Measurements from ENCODE around the gene PACS1. TPM values are rescaled to one million over a fixed set of nuclear protein-coding genes. Genes with fewer than 3 reads are reported as not detected.

PACS1 gene
- total RNA-seq, 1 experiment from 2014 or later, result 41.1 TPM

DNA sequence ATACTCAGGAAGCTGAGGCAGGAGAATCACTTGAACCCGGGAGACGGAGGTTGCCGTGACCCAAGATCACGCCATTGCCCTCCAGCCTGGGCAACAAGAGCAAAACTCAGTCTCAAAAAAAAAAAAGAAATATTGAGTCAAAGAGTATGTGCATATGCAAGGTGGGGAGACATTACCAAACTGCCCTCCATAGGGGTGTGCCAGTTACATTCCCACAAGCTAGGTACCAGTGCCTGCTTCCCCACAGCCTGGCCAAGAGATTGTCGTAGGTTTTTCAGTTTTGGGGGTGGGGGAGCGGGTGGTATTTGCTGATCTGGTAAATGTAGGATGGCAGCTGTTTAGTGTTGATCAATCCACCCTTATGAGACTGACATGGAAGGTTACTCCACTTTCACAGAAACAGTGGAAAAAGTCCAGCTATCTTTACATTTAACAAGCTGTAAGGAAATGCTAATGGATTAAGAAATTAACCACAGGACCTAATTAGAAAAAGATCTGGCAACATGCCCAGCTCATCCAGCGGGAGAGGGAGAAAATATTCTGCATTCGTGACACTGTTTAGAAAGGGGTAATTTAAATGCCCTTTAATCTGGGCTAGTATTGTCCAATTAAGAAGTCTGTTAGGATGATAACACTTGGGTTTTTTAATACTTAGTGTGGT is 89.4 kb downstream of the PACS1 start (continued):
- TF ChIP-seq ZNF274 (IDR thresholded peaks at IDR 0.05; ENCODE audit: low read depth, low read length) (no peak), SP1 (IDR thresholded peaks at IDR 0.05; ENCODE audit: low read depth) (no peak), SIN3A (IDR thresholded peaks at IDR 0.05; ENCODE audit: low read depth) (no peak), EZH2 (IDR thresholded peaks at IDR 0.05) (no peak), EZH2phosphoT487 (IDR thresholded peaks at IDR 0.05; ENCODE audit: borderline replicate concordance) (no peak)
- TF ChIP-seq, protein P1, sequence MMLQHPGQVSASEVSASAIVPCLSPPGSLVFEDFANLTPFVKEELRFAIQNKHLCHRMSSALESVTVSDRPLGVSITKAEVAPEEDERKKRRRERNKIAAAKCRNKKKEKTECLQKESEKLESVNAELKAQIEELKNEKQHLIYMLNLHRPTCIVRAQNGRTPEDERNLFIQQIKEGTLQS (IDR thresholded peaks at IDR 0.05), result no peak

DNA sequence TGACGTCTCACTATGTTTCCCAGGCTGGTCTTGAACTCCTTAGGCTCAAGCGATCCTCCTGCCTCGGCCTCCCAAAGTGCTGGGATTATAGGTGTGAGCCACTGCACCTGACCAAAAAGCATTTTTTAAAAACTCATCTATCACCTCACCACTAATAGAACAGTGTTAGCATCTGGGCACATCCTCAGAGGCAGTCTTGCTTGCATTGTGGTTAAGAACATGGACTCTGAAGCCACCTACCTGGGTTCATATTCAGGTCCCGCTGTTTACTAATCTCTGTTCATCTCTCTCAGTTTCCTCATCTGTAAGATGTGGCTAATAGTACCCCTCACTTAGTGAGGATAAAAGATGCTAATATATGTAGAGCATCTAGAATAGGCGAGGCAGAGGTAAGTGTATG is 90.6 kb downstream of the PACS1 start:
- no TSS peak for BruUV-seq (replicated peaks)
- Histone ChIP-seq H3K4me2 (ENCODE audit: low read length) (no peak overlapping the region), H3K9me3 (ENCODE audit: control insufficient read depth in 1 of 2, insufficient read depth in 1 of 2, low read depth in 1 of 2, low read length in 2 of 2) (no peaks in the 10 kb centered on the region), H3K27ac (ENCODE audit: low read depth, low read length) (no peak overlapping the region), H3K27me3 (ENCODE audit: insufficient read depth, low read length) (no peaks in the 10 kb centered on the region), H4K20me1 (ENCODE audit: insufficient read depth) (no peaks in the 10 kb centered on the region), H2AFZ (ENCODE audit: low read depth, low read length, poor library complexity, severe bottlenecking) (no peak overlapping the region), H3K4me3 (replicated peaks in 1 of 2; ENCODE audit: low read depth in 1 of 2, low read length in 2 of 2) (no peak overlapping the region), H3K9me2 (ENCODE audit: insufficient read depth) (no peaks in the 10 kb centered on the region), H3K4me1 (ENCODE audit: control insufficient read depth in 1 of 2, insufficient read depth in 2 of 2, low read length in 2 of 2) (peaks cover 0 to 6% of the 10 kb centered on the region in 2 experiments; a peak in 1 of 4 replicates), H3K9ac (ENCODE audit: low read length) (no peak overlapping the region), H3K36me3 (ENCODE audit: control insufficient read depth in 1 of 2, insufficient read depth in 2 of 2, low read length in 2 of 2) (no peaks in the 10 kb centered on the region), H3K79me2 (ENCODE audit: insufficient read depth, low read length) (no peaks in the 10 kb centered on the region)
- no peak for ATAC-seq
- ChIA-PET RAD21 (ENCODE audit: low non-redundant PET in 1 of 2, low total read pairs in 2 of 2, uncharacterized antibody in 2 of 2, unreplicated experiment in 2 of 2) (no interaction called here), POLR2A (no interaction called here), CTCF (no interaction called here)
- DNase-seq (ENCODE audit: low read depth, low spot score), result no peak
- TF ChIP-seq, protein P2, sequence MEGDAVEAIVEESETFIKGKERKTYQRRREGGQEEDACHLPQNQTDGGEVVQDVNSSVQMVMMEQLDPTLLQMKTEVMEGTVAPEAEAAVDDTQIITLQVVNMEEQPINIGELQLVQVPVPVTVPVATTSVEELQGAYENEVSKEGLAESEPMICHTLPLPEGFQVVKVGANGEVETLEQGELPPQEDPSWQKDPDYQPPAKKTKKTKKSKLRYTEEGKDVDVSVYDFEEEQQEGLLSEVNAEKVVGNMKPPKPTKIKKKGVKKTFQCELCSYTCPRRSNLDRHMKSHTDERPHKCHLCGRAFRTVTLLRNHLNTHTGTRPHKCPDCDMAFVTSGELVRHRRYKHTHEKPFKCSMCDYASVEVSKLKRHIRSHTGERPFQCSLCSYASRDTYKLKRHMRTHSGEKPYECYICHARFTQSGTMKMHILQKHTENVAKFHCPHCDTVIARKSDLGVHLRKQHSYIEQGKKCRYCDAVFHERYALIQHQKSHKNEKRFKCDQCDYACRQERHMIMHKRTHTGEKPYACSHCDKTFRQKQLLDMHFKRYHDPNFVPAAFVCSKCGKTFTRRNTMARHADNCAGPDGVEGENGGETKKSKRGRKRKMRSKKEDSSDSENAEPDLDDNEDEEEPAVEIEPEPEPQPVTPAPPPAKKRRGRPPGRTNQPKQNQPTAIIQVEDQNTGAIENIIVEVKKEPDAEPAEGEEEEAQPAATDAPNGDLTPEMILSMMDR (IDR thresholded peaks at IDR 0.05 in 2 of 3, conservative IDR thresholded peaks at IDR 0.05 in 1 of 3; ENCODE audit: borderline replicate concordance in 1 of 3, insufficient read depth in 1 of 3, low read depth in 2 of 3, low read length in 2 of 3), result no peak
- no peak for TF ChIP-seq POLR2AphosphoS5 (IDR thresholded peaks at IDR 0.05; ENCODE audit: low read depth, low read length)
- no peak for TF ChIP-seq TCF7L2 (IDR thresholded peaks at IDR 0.05; ENCODE audit: borderline replicate concordance, extremely low read depth, insufficient read depth, insufficient read length)
- no peak for TF ChIP-seq JUND (IDR thresholded peaks at IDR 0.05)
- no peak for TF ChIP-seq RAD21 (IDR thresholded peaks at IDR 0.05; ENCODE audit: low read depth)
- TF ChIP-seq SP1 (IDR thresholded peaks at IDR 0.05; ENCODE audit: low read depth), result no peak
- TF ChIP-seq, protein P3, sequence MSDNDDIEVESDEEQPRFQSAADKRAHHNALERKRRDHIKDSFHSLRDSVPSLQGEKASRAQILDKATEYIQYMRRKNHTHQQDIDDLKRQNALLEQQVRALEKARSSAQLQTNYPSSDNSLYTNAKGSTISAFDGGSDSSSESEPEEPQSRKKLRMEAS (IDR thresholded peaks at IDR 0.05), result no peak
- TF ChIP-seq ELF1 (IDR thresholded peaks at IDR 0.05; ENCODE audit: borderline replicate concordance, low read depth), result no peak
- intact Hi-C loops (cut with micrococcal nuclease), result no loop called here

Data from HCT116 (cell line).